Left hindlimb (tissue), 1 donor: Measurements from ENCODE around the gene SLC41A2.
"Not testable (repeated sequence)": the region's sequence is repeated elsewhere in the genome, so short reads cannot be mapped to it uniquely, and the experiment has no call there.

Source experiments
- DNase-seq: peaks from one replicate; pipeline ENCODE4 v3.0.0-alpha.2; 2018

Gene SLC41A2

DNA sequence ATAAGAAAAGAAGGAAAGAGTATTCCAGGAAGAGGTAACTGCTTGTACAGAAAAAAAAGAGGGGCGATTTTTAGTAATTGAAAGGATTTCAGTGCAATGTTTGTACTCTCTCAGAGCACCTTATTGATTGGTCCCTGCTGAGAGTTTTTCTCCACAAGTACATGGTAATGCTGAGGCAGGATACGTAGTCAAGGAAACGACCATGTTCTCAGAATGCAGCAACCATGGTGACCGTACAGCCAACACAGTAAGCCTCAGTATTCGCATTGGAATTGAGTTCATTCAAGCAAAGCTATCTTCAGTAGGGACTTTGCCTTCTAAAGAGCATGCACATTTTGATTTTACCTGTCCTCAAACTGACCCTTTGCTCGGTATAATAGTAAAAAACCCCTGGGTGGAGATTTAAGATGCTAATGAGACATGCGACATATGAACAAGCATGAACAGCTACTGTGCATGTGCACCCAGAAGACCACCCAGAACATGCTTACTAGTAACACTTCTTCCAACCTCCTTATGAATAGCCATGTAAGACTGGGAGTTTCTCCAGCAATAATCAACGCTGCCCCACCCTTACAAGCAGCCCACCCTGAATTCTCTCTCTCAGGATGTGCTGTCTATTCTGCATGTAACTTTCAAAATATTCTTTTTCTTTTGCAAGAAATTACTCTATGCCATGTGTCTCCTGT is 6.2 kb upstream of the SLC41A2 start:
- DNase-seq = no peak

DNA sequence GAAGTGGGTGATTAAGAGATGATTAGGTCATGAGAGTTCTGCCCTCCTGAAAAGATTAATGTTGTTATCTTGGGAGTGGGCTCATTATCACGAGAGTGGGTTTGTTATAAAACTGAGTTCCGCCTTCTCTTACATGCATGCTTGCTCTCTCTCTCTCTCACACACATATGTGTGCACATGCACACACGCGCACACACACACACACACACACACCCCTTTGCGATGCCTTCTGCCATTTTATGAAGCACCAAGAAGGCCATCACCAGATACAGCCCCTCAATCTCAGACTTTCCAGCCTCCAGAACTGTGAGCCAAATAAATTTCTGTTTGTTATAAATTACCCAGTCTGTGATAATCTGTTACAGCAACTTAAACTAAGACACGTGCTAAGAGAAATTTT is 5.7 kb upstream of the SLC41A2 start:
- no peak for DNase-seq

DNA sequence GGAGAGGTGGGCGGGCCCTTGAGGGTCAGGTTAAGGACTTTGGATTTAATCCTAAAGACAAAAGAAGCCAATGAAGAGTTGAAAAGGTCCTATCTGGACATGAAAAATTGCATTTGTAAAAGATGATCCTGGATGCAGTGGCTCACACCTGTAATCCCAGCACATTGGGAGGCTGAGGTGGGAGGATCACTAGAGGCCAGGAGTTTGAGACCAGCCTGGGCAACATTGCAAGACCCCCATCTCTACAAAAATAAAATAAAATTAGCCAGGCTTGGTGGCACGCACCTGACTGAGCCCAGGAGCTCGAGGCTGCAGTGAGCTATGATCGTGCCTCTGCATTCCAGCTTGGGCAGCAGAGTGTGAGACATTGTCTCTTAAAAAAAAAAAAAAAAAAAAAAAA is 2.4 kb upstream of the SLC41A2 start:
- no peak for DNase-seq

DNA sequence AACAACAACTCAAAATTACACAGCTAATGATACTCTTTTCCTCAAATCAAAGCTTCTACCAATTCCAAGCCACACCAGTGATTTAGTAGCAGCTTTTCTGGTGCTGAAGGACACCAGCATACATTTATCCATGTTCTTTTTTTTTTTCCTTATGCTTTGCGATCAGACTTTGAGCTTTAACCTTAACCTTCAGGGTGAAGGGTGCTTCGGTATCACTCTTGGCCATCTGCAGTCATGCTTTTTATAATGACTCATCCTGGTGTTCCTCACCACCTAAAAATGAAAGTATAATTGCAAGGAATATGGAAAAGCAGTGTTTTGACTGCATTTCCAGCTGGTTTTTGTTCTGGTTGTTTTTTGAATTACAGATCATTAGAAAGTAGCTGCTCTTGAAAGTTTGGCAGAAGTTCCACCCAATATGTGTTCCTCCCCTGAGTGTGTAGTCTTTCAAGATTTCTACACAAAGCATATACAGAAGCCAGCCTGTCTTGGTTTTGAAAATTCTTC is 1.3 kb upstream of the SLC41A2 start:
- no peak for DNase-seq

DNA sequence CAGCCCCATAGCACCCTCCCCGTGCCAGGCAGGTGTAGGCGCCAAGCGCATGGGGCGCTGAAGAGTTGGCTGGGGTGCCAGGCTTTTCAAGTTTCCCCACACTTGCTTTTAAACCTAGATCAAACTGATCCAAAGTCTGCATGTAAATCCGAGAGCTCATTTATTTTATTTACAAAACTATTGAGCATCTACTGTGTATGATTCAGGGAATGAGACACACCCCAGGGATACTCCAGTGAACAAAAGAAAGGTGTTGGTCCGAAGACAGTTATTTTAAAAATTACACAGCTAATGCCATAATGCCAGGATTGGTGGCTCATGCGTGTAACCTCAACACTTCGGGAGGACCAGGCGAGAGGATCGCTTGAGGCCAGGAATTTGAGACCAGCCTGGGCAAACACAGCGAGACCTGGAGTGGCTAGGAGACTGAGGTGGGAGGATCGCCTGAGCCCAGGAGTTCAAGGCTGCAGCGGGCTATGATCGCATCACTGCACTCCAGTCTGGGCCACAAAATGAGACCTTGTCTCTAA is 780 bp upstream of the SLC41A2 start:
- peak; percentile 47 for DNase-seq

DNA sequence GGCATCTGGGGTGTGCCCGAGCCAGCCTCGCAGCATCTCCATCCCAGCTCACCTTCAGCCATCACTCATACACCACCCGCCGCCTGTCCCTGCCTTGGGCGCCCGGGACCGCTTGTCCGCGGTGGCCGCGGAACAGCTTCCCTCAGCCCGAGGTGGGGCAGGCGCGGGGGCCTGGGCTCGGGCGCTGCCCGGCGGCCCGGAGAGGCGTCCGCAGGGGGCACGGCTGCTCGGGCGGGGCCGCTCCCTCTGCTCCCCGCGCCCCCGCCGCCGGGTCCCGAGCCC is 430 bp downstream of the SLC41A2 start:
- no peak for DNase-seq

DNA sequence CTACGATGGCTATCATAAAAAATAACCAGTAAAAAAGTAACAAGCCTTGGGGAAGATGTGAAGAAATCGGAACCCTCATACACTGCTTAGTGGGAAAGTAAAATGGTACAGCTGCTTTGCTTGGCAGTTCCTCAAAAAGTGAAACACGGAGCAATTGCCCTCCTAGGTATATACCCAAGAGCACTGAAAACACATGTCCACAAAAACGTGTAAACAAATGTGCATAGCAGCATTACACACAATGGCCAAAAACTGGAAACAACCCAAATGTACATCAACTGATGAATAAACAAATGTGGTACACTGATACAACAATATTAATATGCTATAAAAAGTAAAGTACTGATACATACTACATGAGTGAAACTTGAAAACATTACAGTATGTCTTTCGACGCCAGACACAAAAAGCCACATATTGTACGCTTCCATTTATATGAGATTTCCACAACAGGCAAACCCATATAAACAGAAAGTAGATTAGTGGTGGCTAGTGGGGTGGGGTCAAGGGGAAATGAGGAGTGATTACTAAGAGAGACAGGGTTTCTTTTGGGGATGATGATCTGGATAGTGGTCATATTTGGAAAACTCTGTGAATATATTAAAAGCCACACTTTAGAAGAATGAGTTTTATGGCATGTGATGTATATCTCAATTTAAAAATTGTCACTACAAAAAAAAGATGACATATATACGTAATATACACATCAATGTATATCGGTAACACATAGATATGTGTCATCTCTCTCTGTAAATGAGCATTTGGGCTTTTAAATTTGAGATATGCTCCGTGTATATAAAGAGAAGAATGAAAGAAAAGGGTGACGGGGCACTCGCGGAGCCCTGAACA is 996 bp downstream of the SLC41A2 start:
- no peak for DNase-seq

DNA sequence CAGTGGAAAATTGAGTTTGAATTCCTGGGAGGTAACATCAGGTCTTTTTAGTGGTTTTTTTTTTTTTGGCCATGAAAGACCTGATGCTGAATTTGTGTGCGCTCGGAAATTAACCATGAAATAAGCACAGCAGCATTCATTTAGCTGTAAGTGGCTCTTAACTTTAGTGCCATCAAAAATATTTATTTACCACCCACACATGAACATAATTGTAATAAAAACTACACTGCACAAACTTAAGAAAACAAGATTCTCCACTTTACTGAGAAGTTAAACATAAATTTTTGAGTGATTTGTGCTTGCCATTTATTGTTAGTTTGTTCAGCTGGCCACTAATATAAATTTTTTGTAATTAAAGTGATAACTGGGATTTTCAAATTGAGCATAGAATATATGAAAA is 2.4 kb downstream of the SLC41A2 start:
- no peak for DNase-seq

DNA sequence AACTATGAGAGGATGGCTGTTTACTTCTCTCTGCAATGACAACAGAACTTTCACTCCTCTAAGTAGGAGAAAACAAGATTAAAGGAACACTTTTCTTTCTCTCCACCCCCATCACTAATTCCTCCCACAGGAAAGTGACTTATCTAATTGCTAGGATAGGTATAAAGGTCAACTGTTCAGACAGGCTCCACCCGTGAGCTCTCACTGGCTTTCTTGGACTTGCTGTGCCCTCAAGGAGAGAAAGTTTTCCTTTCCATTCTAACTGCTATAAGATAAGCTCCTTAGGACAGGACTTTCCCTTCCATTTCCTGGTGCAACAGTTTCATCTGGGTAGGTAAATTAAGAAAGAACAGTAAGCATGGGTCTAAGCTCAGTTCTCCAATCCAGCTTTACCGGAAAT is 4.8 kb downstream of the SLC41A2 start:
- no peak for DNase-seq

DNA sequence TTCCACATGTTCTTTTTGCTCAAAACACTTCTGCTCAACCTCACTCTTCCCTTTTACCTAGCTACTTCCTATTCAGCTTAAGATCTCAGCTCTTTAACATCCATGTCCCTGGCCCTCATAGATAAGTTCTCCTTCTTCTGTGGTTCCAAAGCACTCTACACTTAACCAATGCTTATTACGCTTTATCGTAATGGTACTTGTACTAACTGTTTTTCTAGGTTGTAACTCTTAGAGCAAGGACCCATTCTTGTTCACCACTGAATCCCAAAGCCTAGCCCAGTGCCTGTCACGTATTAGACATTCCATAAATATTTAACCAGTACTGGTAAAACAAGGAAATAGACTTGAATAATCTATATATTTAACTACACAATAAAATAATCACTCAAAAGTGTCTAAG is 5.3 kb downstream of the SLC41A2 start:
- no peak for DNase-seq

DNA sequence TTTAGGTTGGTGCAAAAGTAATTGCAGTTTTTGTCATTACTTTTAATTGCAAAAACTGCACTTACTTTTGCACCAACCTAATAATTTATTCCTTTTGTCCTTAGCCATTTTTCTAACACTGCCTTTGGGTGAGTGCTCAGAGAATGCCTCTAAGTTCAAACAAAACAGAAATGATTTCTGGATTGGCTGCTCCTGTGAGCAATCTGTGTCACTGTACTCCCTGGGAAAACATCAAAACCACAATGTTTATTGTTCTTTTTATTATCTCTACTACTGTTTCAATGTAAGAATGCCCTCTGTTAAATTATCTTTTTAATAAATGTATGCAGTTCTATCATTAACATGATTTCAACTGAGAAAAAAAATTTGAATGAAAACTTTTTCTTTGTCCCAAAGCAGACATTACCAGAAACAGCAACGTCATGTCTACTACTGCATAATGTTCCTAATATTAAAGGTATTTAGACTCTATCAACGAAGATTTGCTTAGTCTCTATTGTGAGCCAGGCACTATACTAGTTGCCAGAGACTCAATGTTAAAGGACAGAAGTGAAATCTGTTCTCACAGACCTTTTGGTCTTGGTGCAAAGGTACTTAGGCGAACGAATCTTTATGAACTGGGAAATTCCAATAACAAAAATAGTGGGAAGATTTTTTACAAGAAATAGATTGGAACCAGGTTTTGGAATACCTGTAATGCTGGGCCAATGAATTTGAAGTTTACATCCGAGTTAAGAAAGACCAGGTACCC is 6.2 kb downstream of the SLC41A2 start:
- DNase-seq = no peak

DNA sequence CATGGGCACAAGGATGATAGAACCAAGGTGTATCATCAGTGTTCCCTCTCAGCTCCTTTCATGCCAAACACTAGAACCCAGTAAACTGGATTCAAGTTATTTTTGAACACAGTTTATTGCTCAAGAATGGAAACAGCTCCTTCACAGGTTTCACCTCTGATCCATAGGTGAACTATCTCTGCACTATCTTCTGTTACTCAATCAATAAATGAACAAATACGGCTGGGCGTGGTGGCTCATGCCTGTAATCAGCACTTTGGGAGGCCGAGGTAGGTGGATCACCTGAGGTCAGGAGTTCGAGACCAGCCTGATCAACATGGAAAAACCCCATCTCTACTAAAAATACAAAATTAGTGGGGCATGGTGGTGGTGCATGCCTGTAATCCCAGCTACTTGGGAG is 9.4 kb downstream of the SLC41A2 start:
- DNase-seq = not testable (repeated sequence)

DNA sequence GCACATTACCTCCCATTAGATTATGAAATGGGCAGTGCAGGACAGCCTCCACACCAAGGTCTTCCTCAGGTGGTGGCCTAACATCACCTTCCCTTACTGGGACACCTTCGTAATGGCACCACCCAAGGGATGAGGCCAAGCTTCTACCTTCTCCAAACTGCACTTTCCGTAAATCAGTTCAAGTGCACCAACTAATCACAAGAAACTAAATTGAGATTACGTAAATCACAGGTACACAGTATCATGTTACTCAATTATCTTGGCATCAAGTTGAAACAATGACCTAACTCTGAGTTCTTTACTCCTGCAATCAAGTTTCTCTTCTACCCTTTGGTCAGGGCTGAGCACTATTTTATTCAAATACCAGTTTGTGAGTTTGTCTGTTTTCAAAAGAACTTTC is 13.8 kb downstream of the SLC41A2 start:
- no peak for DNase-seq

DNA sequence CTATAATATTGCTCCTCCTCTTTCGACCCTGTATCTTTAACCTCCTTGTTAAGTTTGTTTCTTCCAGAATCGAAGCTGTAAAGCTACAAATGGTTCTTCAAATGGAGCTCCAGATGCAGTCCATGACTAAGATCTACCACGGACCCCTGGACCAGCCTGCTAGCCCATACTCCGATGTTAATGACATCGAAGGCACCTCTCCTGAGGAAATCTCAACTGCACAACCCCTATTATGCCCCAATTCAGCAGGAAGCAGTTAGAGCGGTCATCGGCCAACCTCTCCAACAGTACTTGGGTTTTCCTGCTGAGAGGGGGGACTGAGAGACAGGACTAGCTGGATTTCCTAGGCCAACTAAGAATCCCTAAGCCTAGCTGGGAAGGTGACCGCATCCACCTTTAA is 14.7 kb downstream of the SLC41A2 start:
- DNase-seq = not testable (repeated sequence)

DNA sequence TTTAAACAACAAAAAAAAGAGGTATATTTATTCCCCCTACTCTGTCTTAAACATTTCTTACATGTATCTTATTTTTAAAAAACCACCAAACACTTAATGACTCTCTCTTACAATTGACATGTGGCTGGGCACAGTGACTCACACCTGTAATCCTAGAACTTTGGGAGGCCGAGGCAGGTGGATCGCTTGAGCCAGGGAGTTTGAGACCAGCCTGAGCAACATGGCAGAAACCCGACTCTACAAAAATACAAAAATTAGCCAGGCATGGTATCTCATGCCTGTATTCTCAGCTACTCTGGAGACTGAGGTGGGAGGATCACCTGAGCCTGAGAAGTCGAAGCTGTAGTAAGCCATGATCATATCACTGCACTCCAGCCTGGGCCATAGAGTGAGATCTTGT is 16.0 kb downstream of the SLC41A2 start:
- DNase-seq = no peak

DNA sequence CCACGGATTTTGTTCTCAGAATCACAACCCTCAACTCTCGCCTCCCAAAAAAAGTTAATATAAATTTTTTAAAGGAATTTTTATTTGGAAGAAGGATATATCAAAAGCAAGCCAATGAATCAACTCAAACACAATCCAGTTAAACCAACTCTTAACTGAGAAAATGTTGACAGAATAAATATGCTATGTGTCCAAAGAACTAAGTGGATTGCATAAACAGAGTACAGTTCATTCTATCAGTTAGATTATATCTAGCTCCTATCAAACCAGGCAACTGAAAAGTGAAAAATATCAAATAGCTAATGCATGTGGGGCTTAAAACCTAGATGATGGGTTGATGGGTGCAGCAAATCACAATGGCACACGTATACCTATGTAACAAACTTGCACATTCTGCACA is 16.6 kb downstream of the SLC41A2 start:
- DNase-seq = no peak

DNA sequence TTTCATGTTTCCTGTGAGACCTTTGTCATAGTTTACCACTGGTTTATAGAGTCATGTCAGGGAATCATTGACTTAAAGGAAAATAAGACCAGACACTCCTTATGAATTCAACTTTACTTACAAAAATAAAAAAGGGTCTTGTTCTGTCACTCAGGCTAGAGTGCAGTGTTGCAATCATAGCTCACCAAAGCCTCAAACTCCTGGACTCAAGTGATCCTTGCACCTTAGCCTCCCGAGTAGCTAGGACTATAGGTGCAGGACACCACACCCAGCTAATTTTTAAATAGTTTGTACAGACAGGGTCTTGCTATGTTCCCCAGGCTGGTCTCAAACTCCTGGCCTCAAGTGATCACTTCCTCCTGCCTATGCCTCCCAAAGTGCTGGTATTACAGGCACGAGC is 19.0 kb downstream of the SLC41A2 start:
- no peak for DNase-seq

DNA sequence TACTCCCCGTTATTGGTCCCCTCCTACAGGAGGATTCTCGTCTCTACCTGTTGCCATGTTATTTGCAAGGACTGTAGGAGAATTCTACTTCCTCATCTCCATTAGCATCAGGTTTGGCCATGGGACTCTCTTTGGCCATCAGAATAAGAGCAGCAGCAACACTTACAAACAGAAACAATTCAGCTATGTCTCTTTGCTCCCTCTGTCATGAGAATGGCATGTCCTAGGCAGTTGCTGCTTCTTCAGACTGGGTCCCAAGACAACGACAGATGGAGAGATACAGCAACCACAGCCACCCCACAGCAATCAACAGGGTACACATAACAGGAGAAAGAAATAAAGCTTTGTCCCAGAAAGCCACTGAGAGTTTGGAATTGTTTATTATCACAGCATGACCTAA is 19.7 kb downstream of the SLC41A2 start:
- no peak for DNase-seq

DNA sequence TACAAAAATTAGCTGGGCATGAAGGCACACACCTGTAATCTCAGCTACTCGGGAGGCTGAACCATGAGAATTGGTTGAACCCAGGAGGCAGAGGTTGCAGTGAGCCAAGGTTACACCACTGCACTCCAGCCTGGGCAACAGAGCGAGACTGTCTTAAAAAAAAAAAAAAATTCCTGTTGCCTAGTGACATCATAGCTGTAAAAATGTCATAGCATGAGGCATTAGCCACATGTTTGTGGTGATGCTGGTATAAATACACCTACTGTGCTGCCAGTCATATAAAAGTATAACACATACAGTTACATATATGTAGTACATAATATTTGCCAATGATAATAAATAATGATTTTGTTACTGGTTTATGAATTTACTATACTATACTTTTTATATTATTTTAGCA is 22.2 kb downstream of the SLC41A2 start:
- DNase-seq = no peak

DNA sequence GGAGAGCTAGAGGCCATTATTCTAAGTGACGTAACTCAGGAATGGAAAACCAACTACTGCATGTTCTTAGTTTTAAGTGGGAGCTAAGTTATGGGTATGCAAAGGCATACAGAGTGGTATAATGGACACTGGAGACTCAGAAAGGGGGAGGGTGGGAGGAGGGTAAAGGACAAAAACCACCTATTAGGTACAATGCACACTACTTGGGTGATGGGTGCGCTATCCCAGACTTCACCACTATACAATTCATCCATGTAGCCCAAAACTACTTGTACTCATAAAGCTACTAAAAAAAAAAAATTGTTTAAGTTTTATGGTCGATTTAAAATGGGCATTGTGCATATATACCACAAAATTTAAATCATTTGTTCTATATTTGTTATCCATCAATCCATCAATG is 24.3 kb downstream of the SLC41A2 start:
- no peak for DNase-seq

DNA sequence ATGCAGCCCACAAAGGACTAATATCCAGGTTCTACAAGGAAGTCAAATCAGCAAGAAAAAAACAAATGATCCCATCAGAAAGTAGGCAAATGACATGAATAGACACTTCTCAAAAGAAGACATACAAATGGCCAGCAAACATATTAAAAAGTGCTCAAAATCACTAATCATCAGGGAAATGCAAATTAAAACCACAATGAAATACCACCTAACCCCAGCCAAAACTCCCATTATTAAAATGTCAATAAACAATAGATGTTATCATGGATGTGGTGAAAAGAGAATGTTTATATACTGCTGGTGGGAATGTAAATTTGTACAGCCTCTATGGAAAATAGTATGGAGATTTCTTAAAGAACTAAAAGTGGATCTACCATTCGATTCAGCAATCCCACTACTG is 25.0 kb downstream of the SLC41A2 start:
- no peak for DNase-seq

DNA sequence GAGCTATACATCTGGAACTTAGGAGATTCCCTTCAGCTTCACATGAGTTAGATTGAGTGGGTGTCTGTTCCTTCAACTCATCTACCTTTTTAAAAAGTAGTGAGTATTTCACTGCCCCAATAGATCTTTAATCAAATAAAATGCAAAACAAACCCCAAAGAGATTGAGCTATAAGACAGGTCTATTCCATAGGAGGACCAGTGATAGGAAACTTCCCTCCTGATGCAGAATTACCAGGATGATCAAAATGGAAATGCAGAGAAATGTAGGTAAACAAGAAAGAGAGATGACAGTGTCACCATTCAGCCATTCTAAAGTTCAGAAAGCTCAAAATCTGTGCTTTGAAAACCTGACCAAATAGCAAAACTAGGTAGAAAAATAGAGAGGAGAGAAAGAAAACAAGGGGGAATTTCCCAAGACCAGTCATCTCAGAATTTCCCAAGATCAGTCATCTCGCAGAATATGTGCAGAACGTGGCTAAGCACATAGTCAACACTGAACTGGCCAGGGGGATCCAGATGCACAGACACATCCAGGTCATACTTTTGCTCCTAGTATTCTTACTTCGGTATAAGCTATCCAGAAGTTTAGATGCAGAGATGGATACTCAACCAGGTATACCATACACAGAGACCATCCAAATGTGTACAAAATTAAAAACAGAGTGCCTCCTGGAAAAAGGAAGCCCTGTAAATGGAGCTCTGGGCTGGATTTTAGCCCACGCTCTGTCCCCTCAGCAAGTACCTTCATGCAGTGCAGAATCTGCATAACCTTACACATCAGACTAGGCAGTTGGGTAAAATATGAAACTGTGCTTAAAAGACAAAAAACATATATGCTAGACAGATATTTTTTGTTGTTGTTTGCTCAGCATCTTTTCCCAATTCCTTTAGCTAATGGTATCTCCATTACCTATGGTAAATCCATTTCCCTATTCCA is 27.4 kb downstream of the SLC41A2 start:
- DNase-seq = no peak

DNA sequence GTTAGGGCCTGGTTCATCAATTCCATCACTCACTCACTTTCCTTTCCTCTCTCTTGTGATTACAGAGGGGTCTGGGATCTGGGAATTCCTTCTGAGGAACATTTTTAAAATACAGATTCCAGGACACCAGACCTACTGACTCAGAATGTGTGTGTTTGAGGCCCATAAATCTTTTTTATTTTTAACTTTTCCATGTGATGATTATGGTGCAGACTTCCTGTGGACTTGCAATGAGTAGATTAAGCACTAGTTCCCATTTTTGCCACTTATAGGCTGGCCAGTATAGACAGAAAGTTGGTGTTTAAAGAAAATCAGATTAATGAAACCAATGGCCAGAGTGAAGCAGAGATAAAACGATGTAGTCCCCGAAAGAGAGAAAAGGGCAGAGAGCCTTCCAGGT is 28.1 kb downstream of the SLC41A2 start:
- no peak for DNase-seq
